NK-92 (cell line): ENCODE data around the gene PAIP2.

Source experiments
- DNase-seq: peaks from one replicate; lab custom pipeline; 2025; ENCODE audit not compliant: unreplicated experiment; lab: John Stamatoyannopoulos, UW

The PAIP2 gene

GRCh38 chr5:139391570-139392323 is 50.1 kb downstream of the PAIP2 start:
- no peak for DNase-seq

GRCh38 chr5:139392324-139392677 is 50.6 kb downstream of the PAIP2 start:
- DNase-seq: no peak

GRCh38 chr5:139392678-139393496 is 51.2 kb downstream of the PAIP2 start:
- DNase-seq: no peak

- DNase-seq: no peak
Measured at GRCh38 chr5:139393497-139394122, 52.0 kb downstream of the PAIP2 start.

GRCh38 chr5:139394123-139394653 is 52.5 kb downstream of the PAIP2 start:
- DNase-seq: no peak

GRCh38 chr5:139394654-139395566 is 53.3 kb downstream of the PAIP2 start, which contains the start of gene PROB1:
TSS of gene PROB1 (minus strand) at chr5:139395104. CDS start at chr5:139395081, 23 bp downstream.
- no peak for DNase-seq

- DNase-seq: no peak
Measured at GRCh38 chr5:139395844-139396640, 54.4 kb downstream of the PAIP2 start.

GRCh38 chr5:139396691-139397090 is 55.0 kb downstream of the PAIP2 start:
- DNase-seq: no peak

- DNase-seq: no peak
Measured at GRCh38 chr5:139397921-139398320, 56.3 kb downstream of the PAIP2 start.

GRCh38 chr5:139399501-139400121 is 58.0 kb downstream of the PAIP2 start:
- no peak for DNase-seq

GRCh38 chr5:139401546-139401945 is 59.9 kb downstream of the PAIP2 start:
- DNase-seq: no peak

- no peak for DNase-seq
Measured at GRCh38 chr5:139402561-139403158, 61.0 kb downstream of the PAIP2 start.

GRCh38 chr5:139403418-139403786 is 61.7 kb downstream of the PAIP2 start:
- no peak for DNase-seq

GRCh38 chr5:139403787-139404483 is 62.3 kb downstream of the PAIP2 start, which contains the start of gene SPATA24:
TSS of gene SPATA24 (minus strand) at chr5:139404089. CDS start at chr5:139404060, 29 bp downstream.
- peak; percentile 78 for DNase-seq

GRCh38 chr5:139404484-139404840 is 62.8 kb downstream of the PAIP2 start:
- DNase-seq: no peak

GRCh38 chr5:139406963-139407362 is 65.3 kb downstream of the PAIP2 start:
- DNase-seq: no peak

GRCh38 chr5:139407517-139407916 is 65.9 kb downstream of the PAIP2 start:
- DNase-seq: no peak

GRCh38 chr5:139408191-139408590 is 66.5 kb downstream of the PAIP2 start:
- DNase-seq: no peak
